GM12801 (cell line): ENCODE data around the gene CTNNAL1.

Source experiments
- CTCF ChIP-seq: IDR thresholded peaks from one replicate; pipeline ENCODE4 v1.5.1; 2011; ENCODE audit warnings: control low read depth; ENCODE audit not compliant: insufficient read length; ENCODE audit errors: extremely low read depth

The CTNNAL1 gene

GRCh38 chr9:108960331-108960730 lies 53.0 kb downstream of the CTNNAL1 start:
- no peak for TF ChIP-seq CTCF

DNA sequence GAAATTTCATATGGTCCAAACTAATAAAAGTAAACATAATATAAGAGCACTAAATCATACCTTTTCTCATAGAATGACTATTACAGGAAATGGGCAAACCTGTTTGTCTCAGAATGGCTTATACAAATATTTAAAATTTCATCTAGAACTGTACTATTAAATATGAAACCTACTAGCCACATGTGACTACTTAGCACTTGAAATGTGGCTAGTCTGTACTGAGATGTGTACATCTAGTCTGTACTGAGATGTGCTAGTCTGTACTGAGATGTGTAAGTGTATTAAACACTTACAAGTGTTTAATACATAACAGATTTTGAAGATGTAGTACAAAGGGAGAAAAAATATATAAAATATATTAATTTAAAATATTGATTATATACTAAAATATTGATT lies 56.7 kb downstream of the CTNNAL1 start:
- TF ChIP-seq CTCF: no peak

DNA sequence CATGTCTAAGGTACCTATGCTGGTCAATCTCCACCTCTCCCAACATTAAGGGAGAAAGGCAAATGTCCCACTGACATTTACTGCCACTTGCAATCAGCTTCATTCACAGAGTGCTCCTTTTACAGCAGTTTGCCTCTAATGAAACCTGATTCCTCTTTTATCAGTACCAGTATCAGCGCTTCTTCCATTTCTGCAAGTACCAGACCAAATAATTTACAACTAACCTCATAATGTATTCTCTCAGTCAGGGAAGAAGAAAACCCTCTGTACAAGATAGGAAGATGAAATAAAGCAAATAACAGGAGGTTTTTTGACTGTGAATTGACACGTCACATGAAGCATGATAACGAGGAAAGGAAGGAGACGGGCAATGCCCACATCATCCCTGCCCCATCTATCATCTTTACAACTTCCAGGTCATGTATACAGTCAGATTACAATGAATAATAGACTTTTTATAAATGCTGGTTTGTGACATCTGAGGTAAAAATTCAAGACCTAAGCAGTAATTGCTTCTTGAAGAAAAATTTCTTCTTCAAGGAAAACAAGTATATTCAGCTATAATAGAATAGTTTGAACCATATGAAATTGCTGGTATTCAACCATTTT lies 57.2 kb downstream of the CTNNAL1 start:
- no peak for TF ChIP-seq CTCF

GRCh38 chr9:108953983-108954574 lies 59.2 kb downstream of the CTNNAL1 start:
- no peak for TF ChIP-seq CTCF

- TF ChIP-seq CTCF: no peak
Observed at GRCh38 chr9:108951578-108951977, 61.7 kb downstream of the CTNNAL1 start.

DNA sequence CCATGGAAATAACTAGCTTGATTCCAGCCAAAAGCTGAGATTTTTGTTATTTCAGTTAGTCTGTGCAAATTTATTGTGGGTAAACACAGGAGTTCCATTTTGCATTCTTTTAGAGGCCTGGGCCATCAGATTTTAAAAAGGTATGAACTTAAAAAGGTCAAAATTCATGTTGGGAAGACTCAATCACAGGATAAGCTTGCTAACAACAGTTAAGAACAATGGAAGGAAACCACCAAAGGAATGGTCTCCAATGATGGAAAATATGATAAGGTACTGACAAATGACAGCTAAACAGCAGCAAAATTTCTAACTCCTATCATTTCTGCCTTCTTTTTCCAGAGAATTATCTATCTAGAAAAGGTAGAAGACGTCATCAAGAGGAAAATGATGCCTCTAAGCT lies 63.1 kb downstream of the CTNNAL1 start:
- no peak for TF ChIP-seq CTCF

GRCh38 chr9:108939975-108940374 lies 73.3 kb downstream of the CTNNAL1 start:
- no peak for TF ChIP-seq CTCF
